K562 (cell line): Measurements from ENCODE around the gene LMLN. TPM values are rescaled to one million over a fixed set of nuclear protein-coding genes. Genes with fewer than 3 reads are reported as not detected.

Experiments
- CBX8 ChIP-seq: fragments of 200-600 bp; sonication (generic); IDR thresholded peaks from 2 replicates; pipeline ENCODE4 v1.6.1; 2012; ENCODE audit warnings: borderline replicate concordance, mixed run types, low read depth, mild to moderate bottlenecking, moderate library complexity, mixed read lengths, low read length, control low read depth, inconsistent platforms; ENCODE audit not compliant: poor library complexity, severe bottlenecking; ENCODE audit errors: extremely low read depth
- ETV5 ChIP-seq: sonication (generic); formaldehyde crosslinking; IDR thresholded peaks from 2 replicates; pipeline ENCODE4 v1.4.0; 2020; ENCODE audit warnings: low read depth, mild to moderate bottlenecking, missing genetic modification reagents
- MAFF ChIP-seq: IDR thresholded peaks from 2 replicates; pipeline ENCODE4 v1.6.1; 2012; ENCODE audit warnings: low read length, improper control_type of control experiment
- MAZ ChIP-seq, 2 experiments: fragments of 450-650 bp in 1 of 2; sonication (generic) in 1 of 2; formaldehyde crosslinking; IDR thresholded peaks in 1 of 2; conservative IDR thresholded peaks in 1 of 2; 2 replicates each; pipeline versions ENCODE4 v1.4.0 to v1.5.0; 2020; ENCODE audit warnings: mild to moderate bottlenecking in 1 of 2, missing genetic modification reagents in 1 of 2
- SUPT5H ChIP-seq: fragments of 450-650 bp; IDR thresholded peaks from 2 replicates; pipeline ENCODE4 v1.6.1; 2016
- TOE1 ChIP-seq, 2 experiments: fragments of 450-650 bp in 1 of 2; sonication (generic) in 1 of 2; formaldehyde crosslinking in 1 of 2; IDR thresholded peaks; 2 replicates each; pipeline versions ENCODE4 v1.7.1 to v1.8.0; 2016 to 2022; ENCODE audit warnings: borderline replicate concordance in 2 of 2, mild to moderate bottlenecking in 2 of 2, antibody characterized with exemption in 1 of 2, inconsistent platforms in 1 of 2, low read depth in 1 of 2, missing genetic modification reagents in 1 of 2, moderate library complexity in 1 of 2
- ZBTB8A ChIP-seq: fragments of 450-650 bp; IDR thresholded peaks from 2 replicates; pipeline ENCODE4 v1.6.1; 2018; ENCODE audit warnings: mild to moderate bottlenecking, moderate library complexity; ENCODE audit not compliant: partially characterized antibody
- ZNF384 ChIP-seq: IDR thresholded peaks from 2 replicates; pipeline ENCODE4 v1.6.1; 2012; ENCODE audit warnings: low read depth, low read length, improper control_type of control experiment
- ZNF644 ChIP-seq: fragments of 200-800 bp; sonication (Bioruptor generic); IDR thresholded peaks from 2 replicates; pipeline ENCODE4 v1.6.1; 2016; ENCODE audit warnings: low read depth, missing genetic modification characterization, missing compliant biosample characterization
- polyA plus RNA-seq, 8 experiments: library from polyadenylated mRNA; depleted of rRNA in 4 of 8; stranded (reverse) in 5 of 8; unstranded in 3 of 8; fragments of >200 nt; fragmentation: Nextera tagmentation in 2 of 8; fragmentation: Illumina TruSeq in 1 of 8; extraction: Ambion mirVana in 2 of 8; extraction: Trizol in 1 of 8; gene quantifications; 2 replicates each; pipeline versions ENCODE4 v1.2.1 to v1.2.3, GENCODE V29; 2011 to 2014; ENCODE audit warnings: inconsistent platforms in 1 of 8, missing spikeins in 1 of 8
- total RNA-seq, 7 experiments: library from RNA; depleted of rRNA in 6 of 7; stranded (reverse); fragments of >200 nt in 6 of 7; fragmentation: Illumina TruSeq in 2 of 7; extraction: Trizol in 2 of 7; gene quantifications; 2 replicates each; pipeline versions ENCODE4 v1.2.1 to v1.2.3, GENCODE V29; 2011 to 2021; ENCODE audit warnings: low replicate concordance in 1 of 7
- TF ChIP-seq, protein P1 (sequence below), 2 experiments: IDR thresholded peaks in 1 of 2; conservative IDR thresholded peaks in 1 of 2; 2 replicates each; pipeline ENCODE4 v1.6.1; 2016; ENCODE audit warnings: low read depth in 2 of 2, mild to moderate bottlenecking in 1 of 2, missing compliant biosample characterization in 1 of 2, missing genetic modification characterization in 1 of 2, moderate library complexity in 1 of 2
- TF ChIP-seq, protein P2 (sequence below): fragments of 250-450 bp; sonication (Bioruptor Pico); IDR thresholded peaks from 2 replicates; pipeline ENCODE4 v1.5.0; 2021; ENCODE audit warnings: mild to moderate bottlenecking, moderate library complexity
- TF ChIP-seq, protein P3 (sequence below): fragments of 450-650 bp; formaldehyde crosslinking; IDR thresholded peaks from 2 replicates; pipeline ENCODE4 v1.4.0; 2022; ENCODE audit warnings: missing genetic modification characterization

LMLN gene
- total and polyA plus RNA-seq, 9 of the 15 experiments (the other 6 are each of a cell fraction or from before 2014, with no cell fraction given), result 2.2 to 15.9 (median 6.9) TPM

DNA sequence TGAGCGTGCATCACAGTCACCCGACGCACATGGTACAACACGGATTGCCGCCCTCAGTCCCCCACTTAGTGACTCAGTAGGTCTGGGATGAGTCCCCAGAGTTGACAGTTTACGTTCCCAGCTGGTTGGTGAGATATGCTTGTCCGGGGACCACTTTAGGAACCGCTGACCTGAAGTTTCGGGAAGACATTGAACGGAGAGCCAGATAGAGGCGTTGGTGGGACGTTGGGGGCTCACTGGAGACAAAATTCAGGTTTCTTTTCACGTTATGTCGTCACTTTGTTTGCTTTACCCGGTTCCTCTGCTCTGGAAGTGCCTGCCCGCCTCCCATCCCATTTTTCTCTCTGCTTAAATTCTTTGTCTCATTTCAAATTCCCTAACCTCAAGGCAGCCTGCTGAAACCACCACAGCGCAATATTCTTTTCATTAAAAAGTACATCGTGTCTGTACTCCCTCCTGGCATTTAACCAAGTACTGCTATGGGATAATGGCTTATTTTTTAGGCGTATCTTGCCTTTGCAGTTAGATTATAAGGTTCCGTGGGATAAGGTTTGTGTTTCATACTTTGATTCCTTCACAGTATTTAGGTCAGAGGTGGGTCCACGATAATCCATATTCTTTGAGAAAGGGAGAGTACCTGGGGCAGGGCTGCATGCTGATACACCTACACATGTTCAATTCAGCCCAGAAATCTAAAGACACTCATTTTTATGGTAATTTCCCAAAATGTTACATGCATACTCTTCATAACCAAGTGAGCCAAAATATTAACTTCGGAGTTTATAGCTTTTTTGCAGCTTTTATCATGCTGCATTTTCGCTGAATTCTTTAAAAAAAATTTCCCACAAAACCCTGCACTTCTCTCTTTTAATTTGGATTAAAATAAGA lies 921 bp downstream of the LMLN start (continued):
- TF ChIP-seq, protein P1, sequence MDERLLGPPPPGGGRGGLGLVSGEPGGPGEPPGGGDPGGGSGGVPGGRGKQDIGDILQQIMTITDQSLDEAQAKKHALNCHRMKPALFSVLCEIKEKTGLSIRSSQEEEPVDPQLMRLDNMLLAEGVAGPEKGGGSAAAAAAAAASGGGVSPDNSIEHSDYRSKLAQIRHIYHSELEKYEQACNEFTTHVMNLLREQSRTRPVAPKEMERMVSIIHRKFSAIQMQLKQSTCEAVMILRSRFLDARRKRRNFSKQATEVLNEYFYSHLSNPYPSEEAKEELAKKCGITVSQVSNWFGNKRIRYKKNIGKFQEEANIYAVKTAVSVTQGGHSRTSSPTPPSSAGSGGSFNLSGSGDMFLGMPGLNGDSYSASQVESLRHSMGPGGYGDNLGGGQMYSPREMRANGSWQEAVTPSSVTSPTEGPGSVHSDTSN (CRISPR knock-in tag; IDR thresholded peaks at IDR 0.05; ENCODE audit: low read depth), result no peak
- TF ChIP-seq, protein P1 (tag; conservative IDR thresholded peaks at IDR 0.05; ENCODE audit: low read depth), result no peak
- no peak for TF ChIP-seq ZBTB8A
- no peak for TF ChIP-seq ZNF644 (tag)
- TF ChIP-seq ZNF384, result no peak
- TF ChIP-seq MAZ (CRISPR knock-in tag; conservative IDR thresholded peaks at IDR 0.05 in 1 of 2, IDR thresholded peaks at IDR 0.05 in 1 of 2), result no peak
- no peak for TF ChIP-seq ETV5 (CRISPR knock-in tag)
- TF ChIP-seq, protein P2, sequence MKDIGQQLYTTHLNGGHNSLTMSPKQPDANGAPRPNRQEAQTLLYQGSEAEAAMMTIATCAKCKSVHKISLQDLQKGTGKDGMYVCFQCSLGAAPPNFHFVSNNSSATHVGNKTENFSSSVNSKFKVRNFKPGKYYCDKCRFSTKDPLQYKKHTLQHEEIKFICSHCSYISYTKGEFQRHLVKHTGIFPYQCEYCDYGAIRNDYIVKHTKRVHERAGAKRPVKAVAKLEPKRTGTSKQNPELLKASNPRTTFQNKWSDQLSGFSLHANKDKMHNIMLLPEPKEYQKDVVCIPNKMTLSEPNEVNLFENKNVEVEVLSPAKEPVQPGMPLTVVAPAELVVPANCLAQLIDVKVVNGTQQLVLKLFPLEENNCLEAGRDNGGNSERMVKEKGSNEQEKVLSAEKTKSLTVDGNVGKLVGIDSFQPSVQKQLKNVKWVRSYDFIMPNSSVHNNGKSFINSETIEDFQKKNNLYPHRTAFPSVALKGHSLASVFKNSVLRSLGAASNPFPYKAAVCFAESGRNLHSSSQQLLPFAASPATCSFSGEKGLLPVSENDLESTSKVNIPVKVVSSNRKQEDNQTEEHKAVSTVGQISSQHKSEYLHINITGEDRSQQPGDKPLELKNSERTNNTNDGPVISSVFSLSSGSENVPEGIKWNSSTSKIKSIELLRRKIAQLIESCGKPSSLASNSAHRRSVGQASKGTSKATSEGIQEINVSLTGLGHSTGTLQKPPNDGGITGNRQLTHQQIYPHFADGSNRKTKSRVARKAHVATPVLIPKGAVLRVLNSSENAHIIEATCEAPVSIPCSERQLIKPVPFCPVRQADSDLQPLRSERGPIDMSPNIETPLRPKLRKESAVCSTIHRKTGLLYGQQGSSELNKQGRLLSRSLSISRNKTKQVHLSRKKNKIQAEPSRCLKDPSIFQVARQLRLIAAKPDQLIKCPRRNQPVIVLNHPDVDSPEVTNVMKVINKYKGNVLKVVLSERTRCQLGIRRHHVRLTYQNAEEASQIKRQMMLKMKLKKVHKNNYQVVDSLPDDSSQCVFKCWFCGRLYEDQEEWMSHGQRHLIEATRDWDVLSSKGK, result no peak
- TF ChIP-seq MAFF, result no peak
- no peak for TF ChIP-seq SUPT5H
- no peak for TF ChIP-seq TOE1 (IDR thresholded peaks at IDR 0.05; ENCODE audit: borderline replicate concordance)
- TF ChIP-seq TOE1 (CRISPR knock-in tag; IDR thresholded peaks at IDR 0.05; ENCODE audit: borderline replicate concordance, low read depth), result no peak
- TF ChIP-seq, protein P3, sequence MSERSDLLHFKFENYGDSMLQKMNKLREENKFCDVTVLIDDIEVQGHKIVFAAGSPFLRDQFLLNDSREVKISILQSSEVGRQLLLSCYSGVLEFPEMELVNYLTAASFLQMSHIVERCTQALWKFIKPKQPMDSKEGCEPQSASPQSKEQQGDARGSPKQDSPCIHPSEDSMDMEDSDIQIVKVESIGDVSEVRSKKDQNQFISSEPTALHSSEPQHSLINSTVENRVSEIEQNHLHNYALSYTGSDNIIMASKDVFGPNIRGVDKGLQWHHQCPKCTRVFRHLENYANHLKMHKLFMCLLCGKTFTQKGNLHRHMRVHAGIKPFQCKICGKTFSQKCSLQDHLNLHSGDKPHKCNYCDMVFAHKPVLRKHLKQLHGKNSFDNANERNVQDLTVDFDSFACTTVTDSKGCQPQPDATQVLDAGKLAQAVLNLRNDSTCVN (CRISPR knock-in tag), result no peak
- TF ChIP-seq CBX8, result no peak
